Trophoblast cell (in vitro differentiated cells and primary cell): ENCODE data around the gene SIGLECL1.

Experiments used
- DNase-seq, 2 donors: peaks; one replicate each; pipeline ENCODE4 v3.0.0-alpha.2; 2016
- H2AFZ ChIP-seq: 2 replicates; pipeline ENCODE4 v1.6.1; 2013; ENCODE audit warnings: low read length, moderate library complexity, mild to moderate bottlenecking; ENCODE audit not compliant: insufficient read depth, poor library complexity
- H2AK5ac ChIP-seq: 2 replicates; pipeline ENCODE4 v1.6.1; 2013; ENCODE audit warnings: mild to moderate bottlenecking, low read length
- H2BK120ac ChIP-seq: 2 replicates; pipeline ENCODE4 v1.6.1; 2013; ENCODE audit warnings: low read length, mild to moderate bottlenecking, moderate library complexity; ENCODE audit not compliant: insufficient read depth, poor library complexity
- H2BK12ac ChIP-seq: 2 replicates; pipeline ENCODE4 v1.6.1; 2013; ENCODE audit warnings: mild to moderate bottlenecking, low read length, moderate library complexity
- H2BK5ac ChIP-seq: 2 replicates; pipeline ENCODE4 v1.6.1; 2013; ENCODE audit warnings: low read length, low read depth, moderate library complexity, mild to moderate bottlenecking; ENCODE audit not compliant: poor library complexity
- H3K14ac ChIP-seq: 2 replicates; pipeline ENCODE4 v1.6.1; 2013; ENCODE audit warnings: mild to moderate bottlenecking, low read length
- H3K18ac ChIP-seq: 2 replicates; pipeline ENCODE4 v1.6.1; 2013; ENCODE audit warnings: mild to moderate bottlenecking, low read length
- H3K23ac ChIP-seq: 2 replicates; pipeline ENCODE4 v1.6.1; 2013; ENCODE audit warnings: low read length
- H3K27ac ChIP-seq: 2 replicates; pipeline ENCODE4 v1.5.1; 2013; ENCODE audit warnings: low read depth, mild to moderate bottlenecking, inconsistent platforms, low read length, moderate library complexity
- H3K27me3 ChIP-seq: 2 replicates; pipeline ENCODE4 v1.6.1; 2013; ENCODE audit warnings: inconsistent platforms, mild to moderate bottlenecking, low read length, moderate library complexity; ENCODE audit not compliant: insufficient read depth
- H3K36me3 ChIP-seq, 2 experiments: 1 replicate in 1 of 2; 2 replicates in 1 of 2; pipeline ENCODE4 v1.6.1; 2013; ENCODE audit warnings: low read length in 2 of 2, mild to moderate bottlenecking in 2 of 2, moderate library complexity in 1 of 2; ENCODE audit not compliant: insufficient read depth in 2 of 2, control insufficient read depth in 1 of 2
- H3K4ac ChIP-seq: 2 replicates; pipeline ENCODE4 v1.6.1; 2013; ENCODE audit warnings: low read depth, mild to moderate bottlenecking, low read length, moderate library complexity
- H3K4me1 ChIP-seq, 2 experiments: 1 replicate in 1 of 2; 2 replicates in 1 of 2; pipeline ENCODE4 v1.6.1; 2013; ENCODE audit warnings: low read length in 2 of 2, mild to moderate bottlenecking in 2 of 2, moderate library complexity in 1 of 2; ENCODE audit not compliant: insufficient read depth in 2 of 2, control insufficient read depth in 1 of 2
- H3K4me2 ChIP-seq: 2 replicates; pipeline ENCODE4 v1.6.1; 2013; ENCODE audit warnings: inconsistent platforms, mild to moderate bottlenecking, low read length, moderate library complexity
- H3K4me3 ChIP-seq: 2 replicates; pipeline ENCODE4 v1.5.1; 2013; ENCODE audit warnings: mild to moderate bottlenecking, low read depth, low read length, inconsistent platforms
- H3K79me1 ChIP-seq: one replicate; pipeline ENCODE4 v1.6.1; 2013; ENCODE audit warnings: low read length
- H3K79me2 ChIP-seq: 2 replicates; pipeline ENCODE4 v1.6.1; 2013; ENCODE audit warnings: low read length, mild to moderate bottlenecking; ENCODE audit not compliant: control insufficient read depth, insufficient read depth, poor library complexity
- H3K9ac ChIP-seq: 2 replicates; pipeline ENCODE4 v1.6.1; 2013; ENCODE audit warnings: mild to moderate bottlenecking, low read length
- H3K9me3 ChIP-seq: 2 replicates; pipeline ENCODE4 v1.6.1; 2013; ENCODE audit warnings: low read depth, mild to moderate bottlenecking, control low read depth, inconsistent platforms, low read length; ENCODE audit not compliant: insufficient read depth
- H4K12ac ChIP-seq: 2 replicates; pipeline ENCODE4 v1.6.1; 2013; ENCODE audit warnings: low read depth, mild to moderate bottlenecking, low read length, moderate library complexity
- H4K8ac ChIP-seq: 2 replicates; pipeline ENCODE4 v1.6.1; 2013; ENCODE audit warnings: low read depth, mild to moderate bottlenecking, low read length, moderate library complexity
- H4K91ac ChIP-seq: one replicate; pipeline ENCODE4 v1.6.1; 2013; ENCODE audit warnings: low read depth, mild to moderate bottlenecking, low read length, moderate library complexity
- WGBS: extraction: QIAGEN DNeasy Blood & Tissue Kit; methylation state at CpG from one replicate; pipeline ENCODE4 v1.1.7; 2013; ENCODE audit warnings: missing lambda C conversion rate; ENCODE audit not compliant: insufficient read length, insufficient coverage; ENCODE audit errors: extremely low coverage; 5-methylcytosine and 5-hydroxymethylcytosine counted together

The SIGLECL1 gene

DNA sequence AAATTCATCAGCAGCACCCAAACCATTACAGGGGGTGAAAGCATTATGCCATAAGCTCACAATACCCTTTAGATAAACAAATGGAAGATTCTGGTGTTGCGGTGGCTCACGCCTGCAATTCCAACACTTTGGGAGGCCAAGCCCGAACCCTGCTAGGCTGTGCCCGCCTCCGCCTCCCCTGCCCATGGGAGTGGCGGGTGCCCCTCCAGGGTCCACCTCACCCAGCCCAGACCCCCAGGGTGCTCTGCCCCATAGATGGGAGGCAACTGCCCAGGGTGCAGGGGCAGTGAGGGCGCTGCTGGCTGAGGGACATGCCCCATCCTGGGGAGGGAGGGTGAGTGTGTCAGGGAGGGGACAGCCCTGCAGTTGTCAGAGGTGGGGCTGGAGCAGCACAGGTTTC lies 10.0 kb upstream of the SIGLECL1 start:
- no peak for DNase-seq
- Histone ChIP-seq H3K79me1 (no peaks in the 10 kb centered on the region), H3K27me3 (no peaks in the 10 kb centered on the region), H3K4ac (no peak overlapping the region), H3K18ac (no peak overlapping the region), H3K4me1 (no peaks in the 10 kb centered on the region), H2AK5ac (no peak overlapping the region), H3K4me3 (no peak overlapping the region), H3K79me2 (no peaks in the 10 kb centered on the region), H4K91ac (no peak overlapping the region), H3K4me2 (no peak overlapping the region), H2AFZ (no peak overlapping the region), H3K36me3 (no peaks in the 10 kb centered on the region), H3K14ac (no peak overlapping the region), H2BK120ac (no peak overlapping the region), H3K27ac (no peak overlapping the region), H3K9ac (no peak overlapping the region), H4K8ac (no peak overlapping the region), H3K23ac (no peak overlapping the region), H2BK5ac (no peak overlapping the region), H4K12ac (no peak overlapping the region), H2BK12ac (no peak overlapping the region), H3K9me3 (peaks cover 6% of the 10 kb centered on the region)
- WGBS, result no CpG with 5 or more reads among the region's 7 CpGs

DNA sequence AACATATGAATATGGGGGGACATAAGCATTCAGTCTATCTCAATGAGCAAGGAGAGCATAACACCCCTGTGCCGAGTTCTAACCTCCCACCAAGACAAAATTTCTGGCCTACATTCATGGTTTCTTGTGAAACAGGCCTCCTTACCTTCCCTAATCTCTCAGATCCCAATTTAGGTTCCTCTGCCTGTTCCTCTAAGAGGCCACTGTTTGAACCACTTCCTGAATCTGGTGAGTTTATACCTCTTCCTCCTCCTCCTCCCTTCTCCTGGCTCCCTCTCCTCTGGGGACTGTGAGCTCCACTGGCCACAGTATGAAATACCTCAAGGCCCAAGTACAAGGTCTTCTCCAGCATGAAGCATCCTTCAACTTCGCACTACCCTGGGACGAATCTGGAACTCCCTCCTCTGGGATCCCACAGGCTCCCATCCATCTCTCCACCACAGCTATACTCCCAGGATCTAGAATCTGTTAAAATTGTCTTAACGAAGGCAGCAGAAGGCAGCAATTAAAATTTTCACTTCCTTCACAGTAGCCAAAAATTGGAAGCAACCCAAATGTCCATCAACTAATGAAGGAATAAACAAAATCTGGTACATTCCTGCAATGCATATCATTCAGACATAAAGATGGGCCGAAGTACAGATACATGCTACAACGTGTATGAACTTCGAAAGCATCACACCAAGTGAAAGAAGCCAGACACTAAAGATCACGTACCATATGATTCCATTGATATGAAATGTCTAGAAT lies 7.8 kb upstream of the SIGLECL1 start:
- no peak overlapping the region for H4K91ac ChIP-seq
- no peak overlapping the region for H2BK120ac ChIP-seq
- H3K27ac ChIP-seq, result no peak overlapping the region
- no peak overlapping the region for H3K14ac ChIP-seq
- no peaks in the 10 kb centered on the region for H3K36me3 ChIP-seq
- H4K8ac ChIP-seq, result no peak overlapping the region
- no peak overlapping the region for H3K18ac ChIP-seq
- DNase-seq, result no peak
- H2AFZ ChIP-seq, result no peak overlapping the region
- H3K79me1 ChIP-seq, result no peaks in the 10 kb centered on the region
- no peak overlapping the region for H3K4me2 ChIP-seq
- H3K79me2 ChIP-seq, result no peaks in the 10 kb centered on the region
- H3K27me3 ChIP-seq, result no peaks in the 10 kb centered on the region
- H3K23ac ChIP-seq, result no peak overlapping the region
- WGBS, result no CpG with 5 or more reads among the region's 8 CpGs
- H3K4ac ChIP-seq, result no peak overlapping the region
- no peak overlapping the region for H2AK5ac ChIP-seq
- H3K4me1 ChIP-seq, result no peaks in the 10 kb centered on the region
- no peak overlapping the region for H3K4me3 ChIP-seq
- no peak overlapping the region for H4K12ac ChIP-seq
- no peak overlapping the region for H2BK12ac ChIP-seq
- no peak overlapping the region for H2BK5ac ChIP-seq
- peaks cover 4% of the 10 kb centered on the region for H3K9me3 ChIP-seq
- no peak overlapping the region for H3K9ac ChIP-seq

DNA sequence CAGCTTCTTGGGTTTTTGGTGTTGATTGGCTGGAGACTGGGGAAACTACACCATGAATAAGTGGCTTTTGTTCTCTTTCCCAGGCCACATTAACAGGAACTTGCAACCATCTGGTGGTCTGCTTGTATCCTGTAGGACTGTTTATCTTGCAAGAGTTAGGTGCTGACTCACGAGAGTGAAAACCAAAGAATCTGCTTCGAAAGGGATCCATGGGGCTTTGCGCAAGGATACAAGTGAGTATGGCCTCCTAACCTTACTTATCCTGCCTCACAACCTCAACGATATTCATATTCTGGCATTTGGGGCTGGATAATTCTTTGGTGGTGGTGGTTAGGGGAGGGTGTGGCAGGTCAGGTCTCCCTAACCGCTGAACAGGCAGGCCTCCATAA lies 4.7 kb upstream of the SIGLECL1 start:
- H2AFZ ChIP-seq, result no peak overlapping the region
- H3K27ac ChIP-seq, result no peak overlapping the region
- whole genome bisulfite sequencing, result no CpG with 5 or more reads among the region's 5 CpGs
- H3K9me3 ChIP-seq, result peaks cover 7% of the 10 kb centered on the region
- no peaks in the 10 kb centered on the region for H3K79me2 ChIP-seq
- no peak overlapping the region for H3K4me3 ChIP-seq
- no peak overlapping the region for H3K4me2 ChIP-seq
- no peak overlapping the region for H2BK12ac ChIP-seq
- H3K9ac ChIP-seq, result no peak overlapping the region
- no peak overlapping the region for H2BK120ac ChIP-seq
- H3K14ac ChIP-seq, result no peak overlapping the region
- no peaks in the 10 kb centered on the region for H3K27me3 ChIP-seq
- H4K8ac ChIP-seq, result no peak overlapping the region
- no peak overlapping the region for H3K18ac ChIP-seq
- H4K91ac ChIP-seq, result no peak overlapping the region
- H4K12ac ChIP-seq, result no peak overlapping the region
- H2AK5ac ChIP-seq, result no peak overlapping the region
- H3K36me3 ChIP-seq, result no peaks in the 10 kb centered on the region
- no peaks in the 10 kb centered on the region for H3K79me1 ChIP-seq
- no peak overlapping the region for H3K4ac ChIP-seq
- no peaks in the 10 kb centered on the region for H3K4me1 ChIP-seq
- H2BK5ac ChIP-seq, result no peak overlapping the region
- no peak overlapping the region for H3K23ac ChIP-seq
- peak in 1 of 2 donors; percentile 17 for DNase-seq

DNA sequence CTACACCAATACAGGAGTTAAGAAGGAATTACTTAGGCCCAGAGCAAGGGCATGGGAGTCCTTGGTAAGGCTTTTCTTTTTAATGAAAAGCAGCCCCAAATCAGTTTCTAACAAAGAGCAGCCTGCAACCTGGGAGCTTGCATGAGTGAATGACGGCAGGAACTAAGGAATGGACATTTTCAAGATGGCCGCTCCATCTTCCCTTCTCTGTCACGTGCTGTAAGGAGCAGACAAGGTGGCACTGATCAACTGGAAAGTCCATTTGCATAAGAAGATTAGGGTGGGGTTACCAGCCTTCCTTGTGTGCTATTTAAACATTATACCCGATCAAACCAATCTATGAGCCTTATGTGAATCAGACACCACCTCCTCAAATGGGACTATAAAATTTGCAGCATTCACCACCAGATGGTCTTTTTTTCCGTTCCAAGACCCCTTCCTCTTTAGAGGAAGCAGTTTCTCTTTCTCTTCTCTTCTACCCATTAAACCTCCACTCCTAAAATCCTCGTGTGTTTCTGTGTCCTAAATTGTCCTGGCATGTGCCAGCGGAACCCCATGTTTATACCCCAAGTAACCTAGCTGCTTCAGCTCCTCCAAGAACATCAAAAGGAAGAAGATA lies 2.8 kb upstream of the SIGLECL1 start:
- Histone ChIP-seq H4K8ac (no peak overlapping the region), H2BK5ac (no peak overlapping the region), H3K4me2 (no peak overlapping the region), H3K27me3 (no peaks in the 10 kb centered on the region), H3K36me3 (no peaks in the 10 kb centered on the region), H3K4ac (no peak overlapping the region), H3K9me3 (peaks cover 10% of the 10 kb centered on the region), H2AFZ (no peak overlapping the region), H4K12ac (no peak overlapping the region), H2BK120ac (no peak overlapping the region), H3K9ac (no peak overlapping the region), H2BK12ac (no peak overlapping the region), H3K79me1 (no peaks in the 10 kb centered on the region), H2AK5ac (no peak overlapping the region), H4K91ac (no peak overlapping the region), H3K14ac (no peak overlapping the region), H3K18ac (no peak overlapping the region), H3K27ac (no peak overlapping the region), H3K23ac (no peak overlapping the region), H3K4me1 (no peaks in the 10 kb centered on the region), H3K79me2 (no peaks in the 10 kb centered on the region), H3K4me3 (no peak overlapping the region)
- no peak for DNase-seq
- WGBS, result no CpG with 5 or more reads among the region's 7 CpGs
